ENCODE results near the gene ASPA.

The ASPA gene

GRCh38 chr17:3526491-3526890 is 50.7 kb downstream of the ASPA start:
- H2BK120ac ChIP-seq (ENCODE audit: low read depth, low read length): no peak overlapping the region
- H3K27me3 ChIP-seq (ENCODE audit: control insufficient read depth in 3 of 3, insufficient read depth in 3 of 3, low read depth in 1 of 3, low read length in 3 of 3): no peaks in the 10 kb centered on the region
- peak overlapping the region; percentile 62 for H3K18ac ChIP-seq (ENCODE audit: low read length)
- no peak overlapping the region for H4K91ac ChIP-seq (ENCODE audit: low read depth, low read length, poor library complexity)
- no peak overlapping the region for H3K4me3 ChIP-seq (ENCODE audit: low read length in 2 of 2)
- no peak overlapping the region for H3K14ac ChIP-seq (ENCODE audit: low read length)
- no peak overlapping the region for H2BK15ac ChIP-seq (ENCODE audit: low read length)
- H2BK5ac ChIP-seq (ENCODE audit: low read length): no peak overlapping the region
- H3K36me3 ChIP-seq (replicated peaks in 1 of 2; ENCODE audit: control insufficient read depth in 2 of 2, insufficient read depth in 2 of 2, low read length in 2 of 2): no peaks in the 10 kb centered on the region
- no peak overlapping the region for H3K27ac ChIP-seq (replicated peaks; ENCODE audit: low read length)
- no peak overlapping the region for H3K4me2 ChIP-seq (ENCODE audit: insufficient read depth, low read length, poor library complexity, severe bottlenecking)
- H2AFZ ChIP-seq (ENCODE audit: low read length): no peak overlapping the region
- H4K8ac ChIP-seq (ENCODE audit: low read depth, low read length): no peak overlapping the region
- no peak overlapping the region for H2BK12ac ChIP-seq (ENCODE audit: low read length)
- WGBS, 2 donors (ENCODE audit: extremely low coverage in 2 of 2, insufficient read length in 2 of 2, insufficient replicate concordance in 1 of 2): no CpG with 5 or more reads among the region's 12 CpGs
- DNase-seq (ENCODE audit: low spot score): no peak
- no peak overlapping the region for H3K9ac ChIP-seq (ENCODE audit: low read depth, low read length, poor library complexity)
- peak overlapping the region; percentile 17 for H3K23ac ChIP-seq (ENCODE audit: low read depth, low read length, poor library complexity)
- H3K4ac ChIP-seq (ENCODE audit: low read length): no peak overlapping the region
- no peaks in the 10 kb centered on the region for H3K9me3 ChIP-seq (replicated peaks in 1 of 2; ENCODE audit: control insufficient read depth in 2 of 2, insufficient read depth in 1 of 2, low read depth in 1 of 2, low read length in 2 of 2)
- peaks cover 1% of the 10 kb centered on the region for H3K79me1 ChIP-seq (ENCODE audit: low read depth, low read length)
- H3K4me1 ChIP-seq (ENCODE audit: control insufficient read depth in 2 of 2, insufficient read depth in 1 of 2, low read depth in 1 of 2, low read length in 2 of 2): peaks cover 25 to 27% of the 10 kb centered on the region in 2 donors
- H2AK5ac ChIP-seq (ENCODE audit: low read depth, low read length): no peak overlapping the region

GRCh38 chr17:3526971-3527370 is 51.2 kb downstream of the ASPA start:
- no peak overlapping the region for H4K91ac ChIP-seq (ENCODE audit: low read depth, low read length, poor library complexity)
- no peak overlapping the region for H3K27ac ChIP-seq (replicated peaks; ENCODE audit: low read length)
- H3K14ac ChIP-seq (ENCODE audit: low read length): no peak overlapping the region
- H3K36me3 ChIP-seq (replicated peaks in 1 of 2; ENCODE audit: control insufficient read depth in 2 of 2, insufficient read depth in 2 of 2, low read length in 2 of 2): no peaks in the 10 kb centered on the region
- no peak overlapping the region for H2BK12ac ChIP-seq (ENCODE audit: low read length)
- H3K79me1 ChIP-seq (ENCODE audit: low read depth, low read length): peaks cover 1% of the 10 kb centered on the region
- no peak overlapping the region for H2AFZ ChIP-seq (ENCODE audit: low read length)
- H3K4me3 ChIP-seq (ENCODE audit: low read length in 2 of 2): no peak overlapping the region
- WGBS, 2 donors (ENCODE audit: extremely low coverage in 2 of 2, insufficient read length in 2 of 2, insufficient replicate concordance in 1 of 2): no CpG with 5 or more reads among the region's 10 CpGs
- H3K9ac ChIP-seq (ENCODE audit: low read depth, low read length, poor library complexity): no peak overlapping the region
- no peak overlapping the region for H2BK15ac ChIP-seq (ENCODE audit: low read length)
- no peak overlapping the region for H4K8ac ChIP-seq (ENCODE audit: low read depth, low read length)
- H3K4me2 ChIP-seq (ENCODE audit: insufficient read depth, low read length, poor library complexity, severe bottlenecking): no peak overlapping the region
- H2BK120ac ChIP-seq (ENCODE audit: low read depth, low read length): no peak overlapping the region
- no peak overlapping the region for H2BK5ac ChIP-seq (ENCODE audit: low read length)
- no peaks in the 10 kb centered on the region for H3K9me3 ChIP-seq (replicated peaks in 1 of 2; ENCODE audit: control insufficient read depth in 2 of 2, insufficient read depth in 1 of 2, low read depth in 1 of 2, low read length in 2 of 2)
- H3K23ac ChIP-seq (ENCODE audit: low read depth, low read length, poor library complexity): no peak overlapping the region
- no peak for DNase-seq (ENCODE audit: low spot score)
- H3K4ac ChIP-seq (ENCODE audit: low read length): no peak overlapping the region
- no peak overlapping the region for H3K18ac ChIP-seq (ENCODE audit: low read length)
- peaks cover 25 to 32% of the 10 kb centered on the region in 2 donors for H3K4me1 ChIP-seq (ENCODE audit: control insufficient read depth in 2 of 2, insufficient read depth in 1 of 2, low read depth in 1 of 2, low read length in 2 of 2)
- H3K27me3 ChIP-seq (ENCODE audit: control insufficient read depth in 3 of 3, insufficient read depth in 3 of 3, low read depth in 1 of 3, low read length in 3 of 3): no peaks in the 10 kb centered on the region
- H2AK5ac ChIP-seq (ENCODE audit: low read depth, low read length): no peak overlapping the region

GRCh38 chr17:3527468-3527867 is 51.7 kb downstream of the ASPA start:
- H2BK15ac ChIP-seq (ENCODE audit: low read length): peak overlapping the region; percentile 5

GRCh38 chr17:3527896-3528295 is 52.1 kb downstream of the ASPA start:
- Histone ChIP-seq H3K14ac (ENCODE audit: low read length) (no peak overlapping the region), H3K4me1 (ENCODE audit: control insufficient read depth in 2 of 2, insufficient read depth in 1 of 2, low read depth in 1 of 2, low read length in 2 of 2) (peaks cover 25 to 36% of the 10 kb centered on the region in 2 donors), H2BK15ac (ENCODE audit: low read length) (peak overlapping the region; percentile 5), H2AK5ac (ENCODE audit: low read depth, low read length) (peak overlapping the region; percentile 42), H2AFZ (ENCODE audit: low read length) (peak overlapping the region; percentile 63), H3K27ac (replicated peaks; ENCODE audit: low read length) (no peak overlapping the region), H3K4ac (ENCODE audit: low read length) (no peak overlapping the region), H3K23ac (ENCODE audit: low read depth, low read length, poor library complexity) (no peak overlapping the region), H3K4me2 (ENCODE audit: insufficient read depth, low read length, poor library complexity, severe bottlenecking) (no peak overlapping the region), H4K91ac (ENCODE audit: low read depth, low read length, poor library complexity) (no peak overlapping the region), H3K9ac (ENCODE audit: low read depth, low read length, poor library complexity) (no peak overlapping the region), H3K36me3 (replicated peaks in 1 of 2; ENCODE audit: control insufficient read depth in 2 of 2, insufficient read depth in 2 of 2, low read length in 2 of 2) (no peaks in the 10 kb centered on the region), H2BK12ac (ENCODE audit: low read length) (peak overlapping the region; percentile 8), H3K27me3 (ENCODE audit: control insufficient read depth in 3 of 3, insufficient read depth in 3 of 3, low read depth in 1 of 3, low read length in 3 of 3) (no peaks in the 10 kb centered on the region), H3K79me1 (ENCODE audit: low read depth, low read length) (peaks cover 1% of the 10 kb centered on the region), H2BK5ac (ENCODE audit: low read length) (no peak overlapping the region), H2BK120ac (ENCODE audit: low read depth, low read length) (peak overlapping the region; percentile 48), H3K18ac (ENCODE audit: low read length) (peak overlapping the region; percentile 76), H3K4me3 (ENCODE audit: low read length in 2 of 2) (no peak overlapping the region), H4K8ac (ENCODE audit: low read depth, low read length) (no peak overlapping the region), H3K9me3 (replicated peaks in 1 of 2; ENCODE audit: control insufficient read depth in 2 of 2, insufficient read depth in 1 of 2, low read depth in 1 of 2, low read length in 2 of 2) (no peaks in the 10 kb centered on the region)
- no peak for DNase-seq (ENCODE audit: low spot score)
- whole genome bisulfite sequencing, 2 donors (ENCODE audit: extremely low coverage in 2 of 2, insufficient read length in 2 of 2, insufficient replicate concordance in 1 of 2): no CpG with 5 or more reads among the region's 8 CpGs

More at GRCh38 chr17:3527468-3527867, 51.7 kb downstream of the ASPA start:
- Histone ChIP-seq H2AK5ac (ENCODE audit: low read depth, low read length) (no peak overlapping the region), H3K4me3 (ENCODE audit: low read length in 2 of 2) (no peak overlapping the region), H3K27ac (replicated peaks; ENCODE audit: low read length) (no peak overlapping the region), H3K4me1 (ENCODE audit: control insufficient read depth in 2 of 2, insufficient read depth in 1 of 2, low read depth in 1 of 2, low read length in 2 of 2) (peaks cover 25 to 34% of the 10 kb centered on the region in 2 donors), H3K27me3 (ENCODE audit: control insufficient read depth in 3 of 3, insufficient read depth in 3 of 3, low read depth in 1 of 3, low read length in 3 of 3) (no peaks in the 10 kb centered on the region), H3K18ac (ENCODE audit: low read length) (no peak overlapping the region), H4K91ac (ENCODE audit: low read depth, low read length, poor library complexity) (no peak overlapping the region), H3K4me2 (ENCODE audit: insufficient read depth, low read length, poor library complexity, severe bottlenecking) (no peak overlapping the region), H2BK5ac (ENCODE audit: low read length) (no peak overlapping the region), H3K23ac (ENCODE audit: low read depth, low read length, poor library complexity) (no peak overlapping the region), H3K4ac (ENCODE audit: low read length) (no peak overlapping the region), H3K14ac (ENCODE audit: low read length) (no peak overlapping the region), H3K36me3 (replicated peaks in 1 of 2; ENCODE audit: control insufficient read depth in 2 of 2, insufficient read depth in 2 of 2, low read length in 2 of 2) (no peaks in the 10 kb centered on the region), H2BK120ac (ENCODE audit: low read depth, low read length) (no peak overlapping the region), H3K79me1 (ENCODE audit: low read depth, low read length) (peaks cover 1% of the 10 kb centered on the region), H4K8ac (ENCODE audit: low read depth, low read length) (no peak overlapping the region), H3K9me3 (replicated peaks in 1 of 2; ENCODE audit: control insufficient read depth in 2 of 2, insufficient read depth in 1 of 2, low read depth in 1 of 2, low read length in 2 of 2) (no peaks in the 10 kb centered on the region), H2BK12ac (ENCODE audit: low read length) (no peak overlapping the region), H2AFZ (ENCODE audit: low read length) (no peak overlapping the region), H3K9ac (ENCODE audit: low read depth, low read length, poor library complexity) (no peak overlapping the region)
- WGBS, 2 donors (ENCODE audit: extremely low coverage in 2 of 2, insufficient read length in 2 of 2, insufficient replicate concordance in 1 of 2): 98 to 100% methylated on average over 1 to 2 of the region's 5 CpGs
- no peak for DNase-seq (ENCODE audit: low spot score)
